ENCODE measurements around the gene SAC3D1. TPM values are rescaled to one million over a fixed set of nuclear protein-coding genes. Genes with fewer than 3 reads are reported as not detected.

Gene SAC3D1
- total and polyA plus RNA-seq, 9 of the 15 experiments (the other 6 are each of a cell fraction or from before 2014, with no cell fraction given), result 0.20 to 35.2 (median 5.8) TPM

GRCh38 chr11:65027213-65028067, 13.6 kb upstream of the SAC3D1 start, which contains the start of gene SNX15 (continued):
- TF ChIP-seq, protein P1, sequence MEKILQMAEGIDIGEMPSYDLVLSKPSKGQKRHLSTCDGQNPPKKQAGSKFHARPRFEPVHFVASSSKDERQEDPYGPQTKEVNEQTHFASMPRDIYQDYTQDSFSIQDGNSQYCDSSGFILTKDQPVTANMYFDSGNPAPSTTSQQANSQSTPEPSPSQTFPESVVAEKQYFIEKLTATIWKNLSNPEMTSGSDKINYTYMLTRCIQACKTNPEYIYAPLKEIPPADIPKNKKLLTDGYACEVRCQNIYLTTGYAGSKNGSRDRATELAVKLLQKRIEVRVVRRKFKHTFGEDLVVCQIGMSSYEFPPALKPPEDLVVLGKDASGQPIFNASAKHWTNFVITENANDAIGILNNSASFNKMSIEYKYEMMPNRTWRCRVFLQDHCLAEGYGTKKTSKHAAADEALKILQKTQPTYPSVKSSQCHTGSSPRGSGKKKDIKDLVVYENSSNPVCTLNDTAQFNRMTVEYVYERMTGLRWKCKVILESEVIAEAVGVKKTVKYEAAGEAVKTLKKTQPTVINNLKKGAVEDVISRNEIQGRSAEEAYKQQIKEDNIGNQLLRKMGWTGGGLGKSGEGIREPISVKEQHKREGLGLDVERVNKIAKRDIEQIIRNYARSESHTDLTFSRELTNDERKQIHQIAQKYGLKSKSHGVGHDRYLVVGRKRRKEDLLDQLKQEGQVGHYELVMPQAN (IDR thresholded peaks at IDR 0.05; ENCODE audit: borderline replicate concordance), result peak; percentile 91
- TF ChIP-seq KDM5B (IDR thresholded peaks at IDR 0.05; ENCODE audit: insufficient replicate concordance, low read depth, low read length) (peak; percentile 94), ZFX (CRISPR knock-in tag; IDR thresholded peaks at IDR 0.05) (peak; percentile 98), BHLHE40 (IDR thresholded peaks at IDR 0.05; ENCODE audit: low read length) (peak; percentile 32; the same call in 1 of the 2 replicates), ARNT (IDR thresholded peaks at IDR 0.05) (no peak), POLR2G (IDR thresholded peaks at IDR 0.05; ENCODE audit: low read depth, low read length) (peak; percentile 93), CHD2 (IDR thresholded peaks at IDR 0.05; ENCODE audit: low read depth, low read length) (peak; percentile 40; the same call in 1 of the 2 replicates), ZNF431 (CRISPR knock-in tag; IDR thresholded peaks at IDR 0.05) (peak; percentile 81), TEAD4 (IDR thresholded peaks at IDR 0.05; ENCODE audit: low read length) (peak; percentile 32; the same call in 1 of the 2 replicates), TEAD4 (CRISPR knock-in tag; IDR thresholded peaks at IDR 0.05; ENCODE audit: borderline replicate concordance) (0 out of 2 replicates have a peak, but pooled peaks have one; percentile 61), EZH2 (IDR thresholded peaks at IDR 0.05; ENCODE audit: borderline replicate concordance, low read depth, low read length) (no peak), RBM15 (IDR thresholded peaks at IDR 0.05; ENCODE audit: insufficient read depth, low read length) (no peak), SP2 (IDR thresholded peaks at IDR 0.05; ENCODE audit: extremely low read depth, low read depth, low read length, poor library complexity, severe bottlenecking) (no peak), ZNF134 (CRISPR knock-in tag; conservative IDR thresholded peaks at IDR 0.05) (no peak), FOXP1 (CRISPR knock-in tag; IDR thresholded peaks at IDR 0.05) (peak; percentile 79; the same call in 1 of the 2 replicates), EGR1 (conservative IDR thresholded peaks at IDR 0.05) (peak; percentile 42), ZNF707 (CRISPR knock-in tag; conservative IDR thresholded peaks at IDR 0.05) (no peak), RNF2 (IDR thresholded peaks at IDR 0.05) (peak; percentile 92), ASH1L (IDR thresholded peaks at IDR 0.05; ENCODE audit: borderline replicate concordance, low read depth, partially characterized antibody) (no peak), MYC (IDR thresholded peaks at IDR 0.05; ENCODE audit: low read depth, low read length) (peak; percentile 60; the same call in 1 of the 2 replicates), MYC (CRISPR knock-in tag; IDR thresholded peaks at IDR 0.05; ENCODE audit: borderline replicate concordance, low read depth) (no peak), CC2D1A (IDR thresholded peaks at IDR 0.05) (no peak), CCNT2 (IDR thresholded peaks at IDR 0.05; ENCODE audit: borderline replicate concordance, extremely low read depth, insufficient read length, low read depth, low read length) (peak; percentile 81), U2AF2 (optimal IDR thresholded peaks at IDR 0.05; ENCODE audit: low read depth, low read length) (no peak), CXXC5 (CRISPR knock-in tag; IDR thresholded peaks at IDR 0.05) (peak; percentile 83), TEAD2 (tag; IDR thresholded peaks at IDR 0.05) (no peak), PYGO2 (tag; IDR thresholded peaks at IDR 0.05) (no peak), NCOA6 (IDR thresholded peaks at IDR 0.05) (no peak), ZNF239 (CRISPR knock-in tag; IDR thresholded peaks at IDR 0.05) (no peak)
